SK-N-SH (cell line): ENCODE measurements around the gene NAGA.
"Not testable (repeated sequence)": the region's sequence is repeated elsewhere in the genome, so short reads cannot be mapped to it uniquely, and the experiment has no call there.

Source experiments
- CTCF ChIP-seq: fragments of 200-600 bp; sonication (generic); IDR thresholded peaks from 2 replicates; pipeline ENCODE4 v1.6.1; 2017; ENCODE audit warnings: antibody characterized with exemption, mild to moderate bottlenecking, moderate library complexity
- POLR2AphosphoS5 ChIP-seq: IDR thresholded peaks from 2 replicates; pipeline ENCODE4 v1.6.1; 2012; ENCODE audit warnings: low read depth, low read length
- REST ChIP-seq: IDR thresholded peaks from 2 replicates; pipeline ENCODE4 v1.6.1; 2012; ENCODE audit warnings: mild to moderate bottlenecking, low read depth, low read length, moderate library complexity
- SIN3A ChIP-seq: IDR thresholded peaks from 2 replicates; pipeline ENCODE4 v1.6.1; 2012; ENCODE audit warnings: low read depth, mild to moderate bottlenecking, low read length, moderate library complexity, borderline replicate concordance
- TAF1 ChIP-seq: IDR thresholded peaks from 2 replicates; pipeline ENCODE4 v1.6.1; 2012; ENCODE audit warnings: low read depth, mild to moderate bottlenecking, low read length, moderate library complexity, borderline replicate concordance
- TCF12 ChIP-seq: IDR thresholded peaks from 2 replicates; pipeline ENCODE4 v1.4.0; 2012
- USF2 ChIP-seq: fragments of 150-350 bp; IDR thresholded peaks from 2 replicates; pipeline ENCODE4 v1.6.1; 2017; ENCODE audit warnings: antibody characterized with exemption, low read length, low read depth, borderline replicate concordance

GRCh38 chr22:42112793-42113192 is 42.2 kb upstream of the NAGA start:
- not testable (repeated sequence) for TF ChIP-seq SIN3A, CTCF, USF2, REST, TCF12, POLR2AphosphoS5, TAF1
